Stimulated activated memory B cell treated with anti-CD40 and anti-IgM and Interleukin-4, amounts not matched to agents 10 μg/mL and 1 μg/mL and 100 μg/mL, for 72 hours (primary cell): ENCODE results near the gene PTPRM.
"Not testable (repeated sequence)": the region's sequence is repeated elsewhere in the genome, so short reads cannot be mapped to it uniquely, and the experiment has no call there.

Experiments
- ATAC-seq: fragments of 150-1000 bp; cut with Tn5 transposase; 2 replicates; pipeline ENCODE4 v1.10.0; 2021
- H3K27ac Mint-ChIP-seq: one replicate; pipeline ENCODE4 v1.8.0; 2022; ENCODE audit warnings: mild to moderate bottlenecking, mixed read lengths
- H3K27me3 Mint-ChIP-seq: one replicate; pipeline ENCODE4 v1.8.0; 2022; ENCODE audit warnings: mixed read lengths
- H3K36me3 Mint-ChIP-seq: one replicate; pipeline ENCODE4 v1.8.0; 2022; ENCODE audit warnings: mixed read lengths
- H3K4me1 Mint-ChIP-seq: one replicate; pipeline ENCODE4 v1.8.0; 2022; ENCODE audit warnings: mixed read lengths
- H3K4me3 Mint-ChIP-seq: one replicate; pipeline ENCODE4 v1.8.0; 2022; ENCODE audit warnings: mild to moderate bottlenecking, moderate library complexity, mixed read lengths
- H3K9me3 Mint-ChIP-seq: one replicate; pipeline ENCODE4 v1.8.0; 2022; ENCODE audit warnings: mixed read lengths

The PTPRM gene

GRCh38 chr18:8424917-8425725 lies 858.0 kb downstream of the PTPRM start:
- H3K27ac Mint-ChIP-seq = no peak overlapping the region

GRCh38 chr18:8426401-8426800 lies 859.3 kb downstream of the PTPRM start:
- H3K9me3 Mint-ChIP-seq = peaks cover 3% of the 10 kb centered on the region
- ATAC-seq = no peak

More at GRCh38 chr18:8424917-8425725, 858.0 kb downstream of the PTPRM start:
- Mint-ChIP-seq H3K9me3 (peaks cover 3% of the 10 kb centered on the region), H3K36me3 (no peaks in the 10 kb centered on the region), H3K4me3 (no peak overlapping the region), H3K4me1 (no peaks in the 10 kb centered on the region), H3K27me3 (no peaks in the 10 kb centered on the region)
- ATAC-seq = no peak

DNA sequence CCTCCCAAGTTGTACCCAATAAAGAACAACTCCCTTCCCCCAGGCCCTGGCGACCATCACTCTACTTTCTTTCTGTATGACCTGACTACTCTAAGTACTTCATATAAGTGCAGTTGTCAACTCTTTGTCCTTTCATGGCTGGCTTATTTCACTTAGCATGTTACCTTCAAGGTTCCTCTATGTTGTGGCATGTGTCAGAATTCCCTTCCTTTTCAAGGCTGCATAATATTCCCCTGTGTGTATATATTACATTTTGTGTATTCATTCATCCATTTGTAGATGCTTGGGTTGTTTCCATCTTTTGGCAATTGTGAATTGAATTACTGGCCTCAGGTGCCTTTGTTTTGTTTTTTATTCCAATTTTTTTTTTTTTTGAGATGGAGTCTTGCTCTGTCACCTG lies 860.2 kb downstream of the PTPRM start:
- no peaks in the 10 kb centered on the region for H3K4me1 Mint-ChIP-seq
- H3K27me3 Mint-ChIP-seq = no peaks in the 10 kb centered on the region
- no peaks in the 10 kb centered on the region for H3K36me3 Mint-ChIP-seq
- H3K27ac Mint-ChIP-seq = no peak overlapping the region
- peaks cover 3% of the 10 kb centered on the region for H3K9me3 Mint-ChIP-seq
- no peak for ATAC-seq
- H3K4me3 Mint-ChIP-seq = no peak overlapping the region

More at GRCh38 chr18:8426401-8426800, 859.3 kb downstream of the PTPRM start:
- Mint-ChIP-seq H3K27ac (no peak overlapping the region), H3K4me1 (no peaks in the 10 kb centered on the region), H3K27me3 (no peaks in the 10 kb centered on the region), H3K4me3 (no peak overlapping the region), H3K36me3 (no peaks in the 10 kb centered on the region)

DNA sequence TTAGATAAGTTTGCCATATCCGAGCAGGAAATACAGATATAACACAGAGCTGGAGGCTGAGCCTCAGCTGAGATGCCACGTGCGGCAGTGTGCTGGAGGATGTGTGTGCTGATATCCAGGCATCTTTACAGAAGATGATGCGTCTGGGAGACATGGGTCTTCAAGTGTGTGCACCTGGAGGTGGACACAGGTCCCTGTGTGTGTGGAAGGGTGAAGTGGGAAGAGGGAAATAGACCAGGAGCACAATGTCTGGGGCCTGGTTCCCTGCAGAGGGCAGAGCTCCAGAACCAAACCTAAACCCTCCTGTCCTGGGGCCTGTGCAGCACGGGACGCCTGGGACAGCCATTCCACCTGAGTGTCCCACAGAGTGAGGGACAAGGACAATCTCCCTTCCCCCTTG lies 861.8 kb downstream of the PTPRM start:
- Mint-ChIP-seq H3K4me3 (no peak overlapping the region), H3K4me1 (no peaks in the 10 kb centered on the region), H3K36me3 (no peaks in the 10 kb centered on the region), H3K9me3 (peaks cover 3% of the 10 kb centered on the region), H3K27me3 (no peaks in the 10 kb centered on the region), H3K27ac (no peak overlapping the region)
- ATAC-seq = no peak

DNA sequence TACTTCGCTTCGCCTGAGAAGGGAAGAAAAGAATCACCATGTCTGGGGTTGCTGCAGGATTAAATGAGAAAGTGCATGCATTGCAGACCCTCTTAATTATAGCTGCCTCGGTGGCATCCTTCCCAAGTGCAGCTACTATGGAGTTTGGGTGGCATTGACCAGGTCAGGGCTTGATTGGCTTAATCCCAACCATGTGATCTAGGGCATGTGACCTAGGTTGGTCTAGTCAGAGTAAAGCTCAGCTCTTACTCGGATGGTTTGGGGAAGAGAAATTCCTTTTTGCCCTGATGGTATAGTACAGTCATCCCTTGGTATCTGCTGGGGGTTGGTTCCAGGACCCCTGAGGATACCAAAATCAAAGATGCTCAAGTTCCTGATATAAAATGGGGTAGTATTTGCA lies 863.9 kb downstream of the PTPRM start:
- peaks cover 6% of the 10 kb centered on the region for H3K9me3 Mint-ChIP-seq
- peaks cover 14% of the 10 kb centered on the region for H3K27me3 Mint-ChIP-seq
- H3K4me1 Mint-ChIP-seq = no peaks in the 10 kb centered on the region
- H3K27ac Mint-ChIP-seq = no peak overlapping the region
- H3K36me3 Mint-ChIP-seq = no peaks in the 10 kb centered on the region
- no peak overlapping the region for H3K4me3 Mint-ChIP-seq
- no peak for ATAC-seq

DNA sequence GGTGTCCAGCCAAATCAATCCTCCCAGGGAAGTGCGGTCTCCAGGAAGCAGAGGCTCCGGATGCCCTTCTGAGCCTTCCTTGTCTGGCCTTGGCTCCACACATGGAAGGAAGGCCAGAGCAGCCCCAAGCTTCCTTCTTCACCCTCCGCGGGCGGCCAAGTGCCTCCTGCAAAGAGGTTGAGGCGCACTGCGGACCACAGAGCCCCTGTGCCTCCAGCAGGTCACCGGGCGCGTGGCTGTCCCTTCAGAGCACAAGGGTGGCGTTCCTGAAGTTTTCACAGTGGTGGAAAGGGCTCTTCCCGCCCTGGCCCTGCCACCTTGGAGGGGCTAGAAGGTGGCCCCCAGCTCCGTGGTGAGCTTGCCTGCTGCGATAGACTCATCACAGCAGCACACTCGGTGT lies 866.2 kb downstream of the PTPRM start:
- Mint-ChIP-seq H3K27ac (no peak overlapping the region), H3K4me1 (no peaks in the 10 kb centered on the region), H3K4me3 (no peak overlapping the region), H3K36me3 (no peaks in the 10 kb centered on the region), H3K27me3 (peaks cover 26% of the 10 kb centered on the region), H3K9me3 (peaks cover 3% of the 10 kb centered on the region)
- ATAC-seq = no peak

DNA sequence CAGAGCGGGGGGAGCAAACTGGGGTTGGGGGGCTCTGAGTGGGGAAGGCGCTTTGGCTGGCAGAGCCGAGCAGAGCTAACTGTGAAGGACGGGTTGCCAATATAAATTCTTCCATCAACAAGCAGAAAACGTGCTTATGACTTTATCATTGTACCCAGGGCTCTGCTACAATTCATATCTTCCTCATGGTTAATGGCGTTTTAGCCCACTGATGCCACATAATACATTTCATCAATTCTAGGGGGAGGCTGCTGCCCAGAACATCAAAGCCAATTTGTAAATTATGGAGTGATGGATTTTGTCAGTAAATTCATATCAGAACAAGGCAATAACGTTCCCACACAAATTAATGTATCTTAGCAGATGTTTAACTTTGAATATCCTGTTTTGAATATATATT lies 866.7 kb downstream of the PTPRM start:
- peaks cover 26% of the 10 kb centered on the region for H3K27me3 Mint-ChIP-seq
- no peak overlapping the region for H3K4me3 Mint-ChIP-seq
- H3K27ac Mint-ChIP-seq = no peak overlapping the region
- H3K36me3 Mint-ChIP-seq = no peaks in the 10 kb centered on the region
- no peaks in the 10 kb centered on the region for H3K4me1 Mint-ChIP-seq
- ATAC-seq = no peak
- peaks cover 3% of the 10 kb centered on the region for H3K9me3 Mint-ChIP-seq

DNA sequence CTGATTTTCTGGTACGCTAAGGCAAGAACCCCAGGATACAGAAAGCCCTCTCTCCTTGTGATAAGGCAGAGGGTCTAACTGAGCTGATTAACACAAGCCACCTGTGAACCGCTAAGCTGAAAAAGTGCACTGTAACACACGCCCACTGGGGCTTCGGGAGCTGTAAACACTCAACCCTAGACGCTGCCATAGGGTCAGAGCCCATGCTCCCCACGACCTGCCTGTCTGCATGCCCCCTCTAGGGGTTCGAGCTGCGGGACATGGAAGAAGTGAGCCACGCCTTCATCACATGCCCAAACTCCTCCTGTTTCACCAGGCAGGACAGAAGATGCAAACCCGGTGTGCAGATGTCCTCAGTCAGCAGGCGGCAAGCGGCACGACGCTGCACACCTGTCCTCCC lies 868.3 kb downstream of the PTPRM start:
- peaks cover 3% of the 10 kb centered on the region for H3K9me3 Mint-ChIP-seq
- H3K4me3 Mint-ChIP-seq = no peak overlapping the region
- H3K27ac Mint-ChIP-seq = no peak overlapping the region
- H3K27me3 Mint-ChIP-seq = peaks cover 26% of the 10 kb centered on the region
- no peaks in the 10 kb centered on the region for H3K36me3 Mint-ChIP-seq
- H3K4me1 Mint-ChIP-seq = no peaks in the 10 kb centered on the region
- ATAC-seq = no peak

- no peaks in the 10 kb centered on the region for H3K36me3 Mint-ChIP-seq
- H3K9me3 Mint-ChIP-seq = peaks cover 6% of the 10 kb centered on the region
- H3K4me1 Mint-ChIP-seq = no peaks in the 10 kb centered on the region
- no peak overlapping the region for H3K4me3 Mint-ChIP-seq
- H3K27ac Mint-ChIP-seq = no peak overlapping the region
- ATAC-seq = no peak
- H3K27me3 Mint-ChIP-seq = peaks cover 26% of the 10 kb centered on the region
Measured at GRCh38 chr18:8439055-8439454, 871.9 kb downstream of the PTPRM start.

- Mint-ChIP-seq H3K4me3 (no peak overlapping the region), H3K4me1 (no peaks in the 10 kb centered on the region), H3K9me3 (peaks cover 4% of the 10 kb centered on the region), H3K36me3 (no peaks in the 10 kb centered on the region), H3K27ac (no peak overlapping the region), H3K27me3 (peaks cover 9% of the 10 kb centered on the region)
- ATAC-seq = no peak
Measured at GRCh38 chr18:8443505-8443904, 876.4 kb downstream of the PTPRM start.

DNA sequence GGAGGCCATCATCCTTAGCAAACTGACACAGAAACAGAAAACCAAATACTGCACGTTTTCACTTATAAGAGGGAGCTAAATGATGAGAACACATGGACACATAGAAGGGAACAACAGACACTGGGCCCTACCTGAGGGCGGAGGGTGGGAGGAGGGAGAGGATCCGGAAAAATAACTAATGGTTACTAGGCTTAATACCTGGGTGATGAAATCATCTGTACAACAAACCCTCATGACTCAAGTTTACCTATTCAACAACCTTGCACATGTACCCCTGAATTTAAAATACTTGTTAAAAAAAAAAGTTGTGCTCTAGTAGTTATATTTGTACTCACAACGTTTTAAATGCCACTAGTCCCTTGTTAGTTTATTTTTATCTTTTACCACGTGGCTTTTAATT lies 879.8 kb downstream of the PTPRM start:
- H3K9me3 Mint-ChIP-seq, H3K4me1 Mint-ChIP-seq, H3K36me3 Mint-ChIP-seq, H3K4me3 Mint-ChIP-seq, H3K27ac Mint-ChIP-seq, ATAC-seq: not testable (repeated sequence)
- peaks cover 22% of the 10 kb centered on the region for H3K27me3 Mint-ChIP-seq

DNA sequence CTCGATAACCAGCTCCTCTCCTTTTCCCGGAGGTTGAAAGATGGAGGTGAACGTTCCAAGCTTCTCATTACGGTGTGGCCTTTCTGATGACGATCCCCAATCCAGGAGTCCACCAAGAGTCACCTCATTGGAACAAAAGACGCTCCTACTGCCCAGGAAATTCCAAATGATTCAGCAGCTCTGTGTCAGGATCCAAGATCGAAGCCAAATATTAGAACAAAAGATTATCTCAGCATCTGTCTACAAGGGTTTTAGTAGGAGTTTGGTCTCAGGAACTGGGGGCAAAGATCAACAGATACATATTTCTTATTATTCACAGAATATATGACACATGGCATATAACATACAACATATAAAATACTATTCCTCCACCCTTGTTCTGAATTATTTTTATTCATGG lies 881.0 kb downstream of the PTPRM start:
- no peak for ATAC-seq
- no peaks in the 10 kb centered on the region for H3K4me1 Mint-ChIP-seq
- no peak overlapping the region for H3K27ac Mint-ChIP-seq
- H3K9me3 Mint-ChIP-seq = no peaks in the 10 kb centered on the region
- no peaks in the 10 kb centered on the region for H3K36me3 Mint-ChIP-seq
- H3K27me3 Mint-ChIP-seq = peaks cover 22% of the 10 kb centered on the region
- H3K4me3 Mint-ChIP-seq = no peak overlapping the region

DNA sequence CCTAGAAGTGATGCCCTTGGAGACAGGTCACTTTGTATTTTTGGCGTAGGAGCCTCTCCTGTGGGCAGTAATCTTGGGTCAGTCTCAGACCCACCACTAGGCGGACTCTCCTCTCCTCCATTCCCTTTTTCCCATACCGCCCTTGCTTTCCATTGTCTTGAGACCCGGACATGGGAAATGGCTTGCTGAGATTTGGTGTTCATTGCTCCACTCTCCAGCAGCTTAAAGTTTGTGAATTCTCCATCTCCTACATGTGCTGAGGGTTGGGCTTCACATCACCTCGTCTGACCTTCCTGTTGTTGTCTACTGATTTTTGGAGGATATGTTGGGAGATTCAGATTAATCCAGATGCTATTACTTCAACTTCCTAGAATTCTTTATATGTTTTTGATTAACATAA lies 882.9 kb downstream of the PTPRM start:
- ATAC-seq = no peak
- Mint-ChIP-seq H3K27me3 (peaks cover 22% of the 10 kb centered on the region), H3K9me3 (no peaks in the 10 kb centered on the region), H3K4me1 (no peaks in the 10 kb centered on the region), H3K36me3 (no peaks in the 10 kb centered on the region), H3K27ac (no peak overlapping the region), H3K4me3 (no peak overlapping the region)

DNA sequence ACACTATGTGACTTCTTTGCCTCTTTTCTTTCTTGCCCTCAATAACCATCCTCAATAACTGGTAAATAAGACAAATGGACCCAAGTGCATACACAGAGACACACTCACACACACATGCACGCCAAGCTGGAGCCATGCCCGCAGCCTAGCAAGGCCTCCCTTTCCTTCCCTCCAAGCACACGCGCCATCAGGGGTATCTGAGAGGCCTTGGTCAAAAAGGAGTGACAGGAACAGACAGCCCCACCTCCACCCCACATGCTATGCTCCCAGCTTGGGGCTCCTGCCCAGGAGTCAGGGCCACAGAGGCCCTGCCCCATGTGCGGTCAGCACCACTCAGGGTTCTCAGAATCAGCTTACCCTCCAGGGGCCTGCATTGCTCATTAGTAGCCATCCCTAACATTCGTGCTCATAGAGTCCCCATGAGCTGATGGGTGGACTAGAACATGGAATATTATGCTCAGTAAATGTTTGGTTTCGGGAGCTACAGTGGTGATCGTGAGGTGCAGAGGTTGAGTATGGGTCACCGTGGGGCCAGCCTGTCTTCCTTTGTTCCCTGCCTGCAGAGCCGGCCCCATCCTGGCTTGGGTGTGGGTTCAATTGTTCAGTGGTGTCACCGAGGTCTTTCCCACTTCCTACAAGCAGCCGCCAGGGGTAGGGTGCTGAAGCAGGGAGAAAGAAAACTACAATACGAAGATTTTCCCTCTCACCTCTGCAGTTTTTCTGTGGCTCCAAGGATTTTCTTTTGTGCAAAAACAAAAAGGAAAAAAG lies 884.0 kb downstream of the PTPRM start:
- H3K4me1 Mint-ChIP-seq = no peaks in the 10 kb centered on the region
- H3K36me3 Mint-ChIP-seq = no peaks in the 10 kb centered on the region
- no peak overlapping the region for H3K4me3 Mint-ChIP-seq
- no peak overlapping the region for H3K27ac Mint-ChIP-seq
- ATAC-seq = peak; percentile 27
- peaks cover 22% of the 10 kb centered on the region for H3K27me3 Mint-ChIP-seq
- no peaks in the 10 kb centered on the region for H3K9me3 Mint-ChIP-seq

GRCh38 chr18:8453528-8453927 lies 886.4 kb downstream of the PTPRM start:
- no peaks in the 10 kb centered on the region for H3K36me3 Mint-ChIP-seq

DNA sequence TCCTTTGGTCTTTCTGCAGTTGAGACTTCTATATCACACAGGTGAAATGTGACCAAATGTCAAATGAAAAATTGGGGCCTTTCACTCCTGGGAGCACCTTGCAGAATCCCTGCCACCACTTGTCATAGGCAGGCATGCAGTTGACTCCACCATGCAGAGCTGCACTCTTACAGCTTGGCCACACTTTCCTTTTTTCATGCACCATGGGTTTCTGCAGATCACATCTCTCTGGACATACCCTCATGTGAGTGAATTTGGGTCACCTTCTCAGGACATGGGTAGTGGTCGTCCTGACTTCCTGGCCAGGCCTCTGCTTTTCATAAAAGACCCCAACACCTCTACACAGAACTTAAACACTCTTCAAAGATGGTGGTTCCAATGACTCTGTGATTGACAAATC lies 887.0 kb downstream of the PTPRM start:
- Mint-ChIP-seq H3K36me3 (no peaks in the 10 kb centered on the region), H3K4me3 (no peak overlapping the region), H3K27ac (no peak overlapping the region), H3K4me1 (no peaks in the 10 kb centered on the region), H3K9me3 (no peaks in the 10 kb centered on the region), H3K27me3 (peaks cover 8% of the 10 kb centered on the region)
- ATAC-seq = no peak

More at GRCh38 chr18:8453528-8453927, 886.4 kb downstream of the PTPRM start:
- H3K9me3 Mint-ChIP-seq = no peaks in the 10 kb centered on the region
- no peaks in the 10 kb centered on the region for H3K4me1 Mint-ChIP-seq
- H3K27ac Mint-ChIP-seq = no peak overlapping the region
- ATAC-seq = no peak
- H3K4me3 Mint-ChIP-seq = no peak overlapping the region
- H3K27me3 Mint-ChIP-seq = peaks cover 12% of the 10 kb centered on the region
